SIG-M5 (cell line): ENCODE results near the gene DEFB129.
"Not testable (repeated sequence)": the region's sequence is repeated elsewhere in the genome, so short reads cannot be mapped to it uniquely, and the experiment has no call there.

Source experiments
- DNase-seq: peaks from one replicate; lab custom pipeline; 2025; lab: John Stamatoyannopoulos, UW

Gene DEFB129

DNA sequence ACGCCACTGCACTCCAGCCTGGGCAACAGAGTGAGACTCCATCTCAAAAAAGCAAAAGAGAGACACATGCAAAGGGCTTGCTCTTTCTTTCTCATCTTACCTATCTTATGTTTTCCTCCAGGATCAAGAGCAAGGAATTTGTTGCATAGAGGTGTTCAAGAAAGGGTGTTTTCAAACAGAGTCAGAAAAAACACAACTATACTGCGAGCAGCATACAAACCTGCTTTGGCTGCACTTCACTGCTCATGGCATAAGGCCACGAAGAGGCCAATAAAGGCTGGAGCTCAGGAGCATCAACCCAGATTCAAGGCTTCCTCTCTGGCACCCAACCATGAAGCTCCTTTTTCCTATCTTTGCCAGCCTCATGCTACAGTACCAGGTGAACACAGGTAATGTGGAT lies at the start of gene DEFB129:
TSS of gene DEFB129 (plus strand) at position 301 of the 400 bp plus-strand sequence. CDS start at position 332, 31 bp downstream.
- DNase-seq = no peak

DNA sequence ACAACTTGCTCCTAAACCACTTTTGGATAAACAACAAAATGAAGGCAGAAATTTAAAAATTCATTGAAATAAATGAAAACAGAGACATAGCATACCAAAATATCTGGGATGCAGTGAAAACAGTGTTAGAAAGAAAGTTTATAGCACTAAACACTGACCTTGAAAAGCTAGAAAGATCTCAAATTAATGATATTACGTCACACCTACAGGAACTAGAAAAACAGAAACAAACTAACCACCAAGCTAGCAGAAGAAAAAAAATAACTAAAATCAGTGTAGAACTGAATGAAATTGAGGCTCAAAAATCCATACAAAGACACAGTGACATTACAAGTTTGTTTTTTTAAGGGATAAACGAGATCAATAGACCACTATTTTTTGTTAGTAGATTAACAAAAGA lies 42.8 kb upstream of the DEFB129 start:
- DNase-seq = no peak

DNA sequence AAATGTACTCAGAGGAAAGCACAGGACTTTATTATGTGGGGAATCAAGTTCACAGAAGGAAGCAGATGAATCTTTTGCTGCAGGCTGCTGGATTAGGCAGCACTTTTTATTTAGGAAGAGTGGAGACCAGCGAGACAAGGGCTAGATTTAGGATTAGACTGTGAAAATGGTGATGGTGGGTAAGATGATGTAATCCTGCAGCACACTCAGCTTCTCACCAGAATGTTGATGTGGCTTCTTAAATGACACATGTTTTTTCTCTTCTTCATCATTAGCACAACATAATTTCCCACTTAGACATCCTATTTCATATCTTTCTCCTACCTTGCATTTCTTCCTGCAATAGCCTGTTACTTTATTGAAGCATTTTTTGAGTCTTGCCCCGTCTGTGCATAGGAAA lies 39.3 kb upstream of the DEFB129 start:
- no peak for DNase-seq

GRCh38 chr20:189611-190010 lies 37.4 kb upstream of the DEFB129 start, which contains the start of gene DEFB128:
TSS of gene DEFB128 (minus strand) at chr20:189711. CDS start at chr20:189623, 88 bp downstream.
- DNase-seq = no peak

GRCh38 chr20:198225-198624 lies 28.8 kb upstream of the DEFB129 start:
- DNase-seq = no peak

DNA sequence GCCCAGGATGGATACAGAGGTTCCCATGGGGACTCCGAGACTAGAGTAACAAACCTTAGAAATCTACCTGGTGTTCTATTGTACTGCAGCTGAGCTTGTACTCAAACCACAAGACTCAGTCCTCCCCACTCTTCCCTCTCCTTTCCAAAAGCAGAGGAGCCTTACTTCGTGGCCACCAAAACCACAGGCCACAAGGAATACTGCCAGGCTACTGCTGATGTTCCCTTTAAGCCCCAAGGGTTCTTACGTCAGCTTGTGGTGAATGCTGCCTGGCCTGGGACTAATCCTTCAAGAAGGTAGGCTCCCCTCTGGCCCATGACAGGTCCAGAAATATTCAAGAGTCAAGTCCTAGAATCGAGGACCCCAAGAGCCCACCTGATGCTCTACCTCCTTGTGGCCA lies 27.1 kb upstream of the DEFB129 start:
- no peak for DNase-seq

DNA sequence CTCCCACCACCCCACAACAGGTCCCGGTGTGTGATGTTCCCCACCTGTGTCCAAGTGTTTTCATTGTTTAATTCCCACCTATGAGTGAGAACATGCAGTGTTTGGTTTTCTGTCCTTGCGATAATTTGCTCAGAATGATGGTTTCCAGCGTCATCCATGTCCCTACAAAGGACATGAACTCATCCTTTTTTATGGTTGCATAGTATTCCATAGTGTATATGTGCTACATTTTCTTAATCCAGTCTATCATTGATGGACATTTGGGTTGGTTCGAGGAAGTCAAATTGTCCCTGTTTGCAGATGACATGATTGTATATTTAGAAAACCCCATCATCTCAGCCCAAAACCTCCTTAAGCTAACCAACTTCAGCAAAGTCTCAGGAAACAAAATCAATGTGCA lies 23.4 kb upstream of the DEFB129 start:
- DNase-seq = not testable (repeated sequence)

DNA sequence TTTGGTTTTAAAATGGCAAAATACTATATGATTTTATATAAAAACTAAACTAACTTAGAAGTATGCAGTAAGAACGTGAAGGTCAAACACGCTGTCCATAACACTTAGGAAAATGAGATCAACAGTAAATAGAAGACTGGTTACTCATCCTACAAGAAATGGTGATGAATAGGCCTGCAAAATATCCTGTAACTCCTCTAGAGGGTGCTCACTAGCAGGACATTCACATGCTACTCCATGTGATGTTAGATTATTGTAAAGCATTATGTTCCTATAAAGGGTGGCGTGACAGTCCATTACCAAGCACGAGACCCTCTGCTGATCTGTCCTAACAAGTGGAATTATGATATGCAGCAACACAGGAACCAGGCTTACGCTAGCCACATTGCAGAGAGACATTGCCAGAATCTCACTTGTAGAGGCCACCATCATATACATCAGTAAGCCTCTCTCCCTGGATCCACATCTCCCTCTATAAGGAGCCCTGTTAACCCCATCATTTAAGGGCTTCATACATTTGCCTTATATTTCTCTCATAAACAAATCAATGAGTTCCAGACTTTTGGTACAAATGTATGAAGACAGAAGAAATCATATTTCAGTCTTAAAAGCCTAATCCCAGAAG lies 18.0 kb upstream of the DEFB129 start:
- no peak for DNase-seq

DNA sequence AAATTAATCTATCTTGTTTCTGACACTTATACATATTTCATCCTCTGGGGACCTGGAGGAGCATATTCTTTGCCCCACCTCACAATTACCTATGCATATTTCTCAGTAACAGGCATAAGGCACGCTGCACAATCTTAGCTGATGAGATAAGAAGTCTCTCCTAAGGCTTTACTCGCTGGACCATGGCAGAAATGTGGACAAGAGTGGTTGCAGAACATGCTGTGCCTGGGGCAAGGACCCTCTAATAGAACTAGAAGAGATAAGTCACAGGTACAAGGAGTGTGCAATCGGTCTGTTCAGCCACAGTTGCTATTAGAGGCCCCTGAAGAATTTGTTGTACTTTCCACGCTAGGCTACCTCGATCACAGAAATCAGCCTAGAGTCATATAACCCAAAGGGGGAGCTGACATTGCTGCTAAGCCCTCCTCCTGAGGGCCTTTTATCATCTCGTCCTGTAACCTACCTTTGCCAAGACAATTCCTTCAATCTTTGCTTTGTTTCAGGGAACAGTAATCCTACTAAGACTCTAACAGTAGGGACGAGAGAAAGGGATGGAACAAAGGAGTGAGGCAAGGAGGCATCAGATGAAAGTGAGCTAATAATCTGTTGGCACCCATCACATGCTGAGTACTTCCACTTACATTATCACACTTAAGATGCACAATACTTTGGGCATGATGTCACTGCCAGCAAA lies 16.1 kb upstream of the DEFB129 start:
- DNase-seq = no peak

DNA sequence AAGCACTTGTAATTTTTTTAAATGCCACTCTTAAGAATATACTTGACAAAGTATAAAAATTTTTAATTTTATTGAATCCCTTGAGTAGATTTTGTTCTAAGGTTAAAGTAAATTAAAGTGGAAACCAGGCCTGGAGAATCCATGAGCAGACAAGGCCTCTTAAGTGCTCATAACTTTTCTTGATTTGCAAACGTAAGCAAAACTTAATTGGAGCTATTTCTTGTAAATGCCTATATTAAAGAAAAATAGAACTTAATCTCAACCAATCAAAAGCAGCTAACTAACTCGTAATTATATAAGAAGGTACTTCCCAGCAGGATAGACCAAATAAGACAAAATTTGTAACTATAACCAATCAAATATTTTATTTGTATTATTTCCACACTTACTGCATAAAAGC lies 12.7 kb upstream of the DEFB129 start:
- DNase-seq = no peak

DNA sequence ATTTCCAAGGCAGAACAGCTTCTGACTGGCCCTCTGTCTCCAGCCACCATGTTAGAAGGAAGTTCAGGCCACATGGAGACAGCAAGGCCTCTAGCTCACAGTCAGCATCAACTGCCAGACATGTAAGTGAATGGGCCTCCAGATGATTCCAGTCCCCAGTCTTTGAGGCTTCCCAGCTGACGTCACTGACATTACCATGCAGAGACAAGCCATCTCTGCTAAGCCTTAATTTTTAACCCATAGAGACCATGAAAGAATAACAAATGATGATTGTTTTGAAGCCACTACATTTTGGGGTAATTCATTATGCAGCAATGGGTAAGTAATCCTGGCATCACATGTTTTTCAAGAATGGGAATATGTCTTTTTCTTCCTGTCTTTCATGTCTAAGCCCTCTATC lies 11.3 kb upstream of the DEFB129 start:
- DNase-seq = no peak

DNA sequence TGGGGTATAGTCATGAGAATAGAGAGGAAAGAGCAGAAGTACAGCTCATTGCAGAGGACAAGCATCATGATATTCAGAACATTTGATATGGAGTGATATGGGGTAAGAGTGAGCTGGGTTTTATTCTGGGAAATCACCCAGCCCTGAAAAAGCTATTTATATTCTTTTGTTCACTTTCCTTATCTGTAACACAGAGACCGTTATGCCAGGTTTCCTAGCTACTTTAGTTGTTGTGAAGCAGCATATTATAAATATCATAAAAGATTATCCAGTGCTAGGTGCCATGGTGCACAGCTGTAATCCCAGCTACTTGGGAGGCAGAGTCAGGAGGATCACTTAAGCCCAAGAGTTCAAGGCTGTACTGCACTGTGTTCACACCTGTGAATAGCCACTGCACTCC lies 9.8 kb upstream of the DEFB129 start:
- no peak for DNase-seq

DNA sequence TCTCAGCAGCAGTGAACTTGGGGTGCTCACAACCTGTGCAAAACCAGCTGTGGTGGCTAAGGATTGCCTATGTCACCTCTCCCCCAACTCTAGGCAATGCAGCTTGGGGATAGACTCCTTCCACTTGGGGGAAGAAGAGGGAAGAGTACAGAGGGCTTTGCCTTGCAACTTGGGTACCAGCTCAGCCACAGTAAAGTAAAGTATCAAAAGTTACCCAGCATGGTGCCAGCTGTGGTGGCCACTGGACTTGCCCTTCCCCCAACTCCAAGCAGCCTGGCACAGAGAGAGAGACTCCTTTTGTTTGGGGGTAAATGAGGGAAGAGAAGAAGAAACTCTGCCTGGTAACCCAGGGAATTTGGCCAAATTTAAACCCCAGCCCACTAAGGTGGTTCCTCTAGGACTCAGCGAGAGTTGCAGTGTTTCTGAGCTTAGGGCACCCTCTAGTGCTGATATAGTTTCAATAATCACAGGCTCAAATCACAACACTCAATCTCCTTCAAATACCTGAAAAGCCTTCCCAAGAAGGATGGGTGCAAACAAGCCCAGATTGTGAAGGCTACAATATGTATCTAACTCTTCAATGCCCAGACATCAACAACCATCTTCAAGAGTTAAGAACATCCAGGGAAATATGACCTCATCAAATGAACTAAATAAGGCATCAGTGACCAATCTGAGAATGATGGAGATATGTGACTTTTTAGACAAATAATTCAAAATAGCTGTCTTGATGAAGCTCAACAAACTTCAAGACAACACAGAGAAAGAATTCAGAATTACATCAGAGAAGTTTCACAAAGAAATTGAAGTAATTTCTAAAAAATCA lies 7.6 kb upstream of the DEFB129 start:
- no peak for DNase-seq

- DNase-seq = no peak
Measured at GRCh38 chr20:221258-221830, 5.7 kb upstream of the DEFB129 start.

- DNase-seq = not testable (repeated sequence)
Measured at GRCh38 chr20:225879-226278, 1.2 kb upstream of the DEFB129 start.

- DNase-seq = no peak
Measured at GRCh38 chr20:227439-228105, 514 bp downstream of the DEFB129 start.

DNA sequence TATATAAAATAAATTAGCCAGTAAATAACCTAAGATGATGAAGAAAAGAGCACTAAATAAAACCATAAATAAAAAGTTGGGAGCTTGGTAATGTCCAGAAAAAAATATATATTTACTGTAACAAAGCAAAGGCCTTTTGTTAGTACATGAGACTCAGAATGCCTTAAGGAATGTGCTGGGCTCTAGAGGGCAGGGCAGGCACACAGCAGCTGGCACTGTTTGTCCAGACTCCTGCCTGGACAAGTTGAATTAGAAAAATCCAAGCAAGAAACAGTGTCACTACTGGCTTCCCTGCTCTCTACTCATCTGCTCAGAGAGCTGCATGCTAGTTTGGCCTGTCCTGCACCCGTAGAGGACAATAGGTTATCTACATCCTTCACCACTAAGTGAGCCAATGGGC lies 8.8 kb downstream of the DEFB129 start:
- DNase-seq = no peak

DNA sequence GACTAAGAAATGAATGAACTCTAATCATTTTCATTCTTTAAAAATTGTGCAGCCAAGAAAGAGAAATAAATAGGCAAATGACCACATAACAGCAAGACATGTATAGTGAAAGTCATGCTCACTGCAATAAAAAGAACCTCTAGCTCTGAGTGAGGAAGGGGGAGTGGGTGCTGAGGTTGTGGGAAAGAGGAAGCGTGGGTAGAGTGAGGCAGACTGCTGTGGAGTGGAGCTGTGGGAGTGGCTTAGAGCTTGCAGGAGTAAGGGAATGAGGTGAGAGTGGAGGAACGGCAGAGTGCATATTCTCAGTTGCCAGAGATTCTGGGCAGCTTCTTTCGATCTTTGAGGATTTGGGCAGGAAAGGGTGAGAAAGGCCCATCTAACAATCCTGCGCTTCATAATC lies 10.4 kb downstream of the DEFB129 start:
- no peak for DNase-seq

GRCh38 chr20:237929-238328 lies 10.9 kb downstream of the DEFB129 start:
- no peak for DNase-seq

- no peak for DNase-seq
Measured at GRCh38 chr20:242905-243304, 15.8 kb downstream of the DEFB129 start.

GRCh38 chr20:251354-251753 lies 24.3 kb downstream of the DEFB129 start:
- DNase-seq = no peak

GRCh38 chr20:252801-253200 lies 25.7 kb downstream of the DEFB129 start:
- no peak for DNase-seq
